GM23338 (cell line): ENCODE data around the gene C1QL1. TPM values are rescaled to one million over a fixed set of nuclear protein-coding genes. Genes with fewer than 3 reads are reported as not detected.
A peak's percentile ranks its signal among the peaks of the same experiment; 100 is the strongest.

ENCODE experiments used
- ATAC-seq: fragments of 200-7000 bp; cut with Tn5 transposase; 3 replicates; pipeline ENCODE4 v1.9.1; 2020
- DNase-seq: peaks from one replicate; pipeline ENCODE4 v3.0.0-alpha.2; 2015; ENCODE audit warnings: low spot score
- H2AFZ ChIP-seq: fragments of 200-600 bp; sonication (generic); 2 replicates; pipeline ENCODE4 v1.8.0; 2016; ENCODE audit warnings: antibody characterized with exemption, mild to moderate bottlenecking, moderate library complexity
- H3F3A ChIP-seq: fragments of 200-600 bp; sonication (generic); replicated peaks from 2 replicates; pipeline ENCODE4 v1.8.0; 2017; ENCODE audit warnings: antibody characterized with exemption, mixed run types, low read depth
- H3K27ac ChIP-seq: fragments of 200-600 bp; sonication (generic); 2 replicates; pipeline ENCODE4 v1.6.1; 2016; ENCODE audit warnings: low read depth
- H3K27me3 ChIP-seq: fragments of 200-600 bp; sonication (generic); 2 replicates; pipeline ENCODE4 v1.8.0; 2016; ENCODE audit warnings: mild to moderate bottlenecking, mixed run types, moderate library complexity; ENCODE audit not compliant: insufficient read depth
- H3K36me3 ChIP-seq: fragments of 200-600 bp; sonication (generic); 2 replicates; pipeline ENCODE4 v1.8.0; 2016; ENCODE audit warnings: mild to moderate bottlenecking; ENCODE audit not compliant: insufficient read depth
- H3K4me1 ChIP-seq: fragments of 200-600 bp; sonication (generic); 2 replicates; pipeline ENCODE4 v1.8.0; 2016; ENCODE audit warnings: mild to moderate bottlenecking, moderate library complexity; ENCODE audit not compliant: insufficient read depth
- H3K4me2 ChIP-seq: fragments of 200-600 bp; sonication (generic); 2 replicates; pipeline ENCODE4 v1.7.1; 2017; ENCODE audit warnings: mixed run types
- H3K4me3 ChIP-seq: fragments of 200-600 bp; sonication (generic); 2 replicates; pipeline ENCODE4 v1.6.1; 2016; ENCODE audit warnings: mixed run types
- H3K79me2 ChIP-seq: fragments of 200-600 bp; sonication (generic); replicated peaks from 2 replicates; pipeline ENCODE4 v1.8.0; 2017; ENCODE audit warnings: mild to moderate bottlenecking; ENCODE audit not compliant: insufficient read depth
- H3K9me2 ChIP-seq: fragments of 200-600 bp; sonication (generic); 2 replicates; pipeline ENCODE4 v1.8.0; 2017; ENCODE audit not compliant: insufficient read depth
- H4K20me1 ChIP-seq: fragments of 200-600 bp; sonication (generic); replicated peaks from 2 replicates; pipeline ENCODE4 v1.8.0; 2017; ENCODE audit warnings: mild to moderate bottlenecking; ENCODE audit not compliant: insufficient read depth
- H3K27ac Mint-ChIP-seq: 2 replicates; pipeline ENCODE4 v1.8.0; 2020; ENCODE audit warnings: inconsistent platforms, mild to moderate bottlenecking, moderate library complexity, mixed read lengths
- H3K27me3 Mint-ChIP-seq: 3 replicates; pipeline ENCODE4 v1.8.0; 2022; ENCODE audit warnings: low read depth, mild to moderate bottlenecking, moderate library complexity, mixed read lengths, inconsistent platforms; ENCODE audit not compliant: insufficient read depth, poor library complexity
- H3K36me3 Mint-ChIP-seq: 3 replicates; pipeline ENCODE4 v1.8.0; 2021; ENCODE audit warnings: low read depth, mild to moderate bottlenecking, inconsistent platforms, moderate library complexity, mixed read lengths
- H3K4me1 Mint-ChIP-seq: 3 replicates; pipeline ENCODE4 v1.8.0; 2020; ENCODE audit warnings: mild to moderate bottlenecking, inconsistent platforms, mixed read lengths
- H3K4me3 Mint-ChIP-seq: 3 replicates; pipeline ENCODE4 v1.8.0; 2021; ENCODE audit warnings: moderate library complexity, mild to moderate bottlenecking, inconsistent platforms, mixed read lengths
- H3K9me3 Mint-ChIP-seq: 3 replicates; pipeline ENCODE4 v1.8.0; 2020; ENCODE audit warnings: moderate library complexity, mild to moderate bottlenecking, inconsistent platforms, mixed read lengths
- CREB1 ChIP-seq: fragments of 250-450 bp; sonication (Bioruptor Pico); IDR thresholded peaks from 2 replicates; pipeline ENCODE4 v1.5.0; 2020; ENCODE audit warnings: low read depth, mild to moderate bottlenecking, moderate library complexity
- CTCF ChIP-seq, 2 experiments: fragments of 200-600 bp in 1 of 2; sonication (generic) in 1 of 2; conservative IDR thresholded peaks; 2 replicates each; pipeline versions ENCODE4 v1.5.1 to v1.6.1; 2016 to 2017; ENCODE audit warnings: antibody characterized with exemption in 2 of 2, low read depth in 2 of 2, mild to moderate bottlenecking in 2 of 2, moderate library complexity in 1 of 2
- ETS1 ChIP-seq: IDR thresholded peaks from 2 replicates; pipeline ENCODE4 v1.6.1; 2016; ENCODE audit warnings: antibody characterized with exemption
- EZH2 ChIP-seq: fragments of 200-600 bp; sonication (generic); IDR thresholded peaks from one replicate; pipeline ENCODE4 v1.8.0; 2017; ENCODE audit warnings: antibody characterized with exemption, mild to moderate bottlenecking, low read depth; ENCODE audit not compliant: unreplicated experiment
- EZH2phosphoT487 ChIP-seq: fragments of 200-600 bp; sonication (generic); IDR thresholded peaks from one replicate; pipeline ENCODE4 v1.8.1; 2018; ENCODE audit warnings: antibody characterized with exemption; ENCODE audit not compliant: unreplicated experiment
- JUNB ChIP-seq: IDR thresholded peaks from one replicate; pipeline ENCODE4 v1.6.1; 2016; ENCODE audit warnings: antibody characterized with exemption; ENCODE audit not compliant: unreplicated experiment
- POLR2AphosphoS5 ChIP-seq: IDR thresholded peaks from 2 replicates; pipeline ENCODE4 v1.6.1; 2016; ENCODE audit warnings: antibody characterized with exemption, low read depth
- STAT1 ChIP-seq: IDR thresholded peaks from one replicate; pipeline ENCODE4 v1.6.1; 2016; ENCODE audit warnings: antibody characterized with exemption; ENCODE audit not compliant: unreplicated experiment
- ZNF462 ChIP-seq: fragments of 250-450 bp; sonication (Bioruptor Pico); IDR thresholded peaks from 2 replicates; pipeline ENCODE4 v1.5.0; 2020; ENCODE audit warnings: mild to moderate bottlenecking, moderate library complexity
- polyA plus RNA-seq: library from polyadenylated mRNA; unstranded; fragments of >200 nt; fragmentation: Nextera tagmentation; extraction: Ambion mirVana; gene quantifications from 2 replicates; pipeline ENCODE4 v1.2.1, GENCODE V29; 2016
- total RNA-seq: library from RNA; depleted of rRNA; stranded (reverse); fragments of >200 nt; shearing (Covaris generic); gene quantifications from 2 replicates; pipeline ENCODE4 v1.2.3, GENCODE V29; 2014

Gene C1QL1
- total and polyA plus RNA-seq, 2 experiments from 2014 or later = 4.3 to 14.4 TPM

GRCh38 chr17:45009676-45010467 is 41.8 kb upstream of the C1QL1 start (continued):
- TF ChIP-seq ZNF462 (CRISPR knock-in tag) (no peak), CTCF (conservative IDR thresholded peaks at IDR 0.05; ENCODE audit: low read depth in 2 of 2) (no peak)

GRCh38 chr17:45008216-45008615 is 40.1 kb upstream of the C1QL1 start:
- no peak overlapping the region for H3K4me2 ChIP-seq
- Mint-ChIP-seq H3K4me3 (no peak overlapping the region; the same call in 2 of the 3 replicates), H3K36me3 (no peaks in the 10 kb centered on the region), H3K4me1 (peaks cover 35% of the 10 kb centered on the region), H3K9me3 (no peaks in the 10 kb centered on the region), H3K27me3 (peaks cover 18% of the 10 kb centered on the region), H3K27ac (no peak overlapping the region)
- H3K9me2 ChIP-seq = no peaks in the 10 kb centered on the region
- no peaks in the 10 kb centered on the region for H3K27me3 ChIP-seq
- 0 out of 2 replicates have a peak, but pooled peaks cover 6% of the 10 kb centered on the region for H3F3A ChIP-seq
- H3K4me3 ChIP-seq = no peak overlapping the region
- peak overlapping the region; percentile 66; the same call in 1 of the 2 replicates for H2AFZ ChIP-seq
- no peaks in the 10 kb centered on the region for H3K36me3 ChIP-seq
- no peak; the same call in 2 of the 3 replicates for ATAC-seq
- peaks cover 25% of the 10 kb centered on the region for H3K4me1 ChIP-seq
- no peak for DNase-seq
- no peaks in the 10 kb centered on the region for H4K20me1 ChIP-seq
- H3K27ac ChIP-seq = no peak overlapping the region
- no peaks in the 10 kb centered on the region for H3K79me2 ChIP-seq
- no peak for TF ChIP-seq CTCF (conservative IDR thresholded peaks at IDR 0.05; ENCODE audit: low read depth in 2 of 2)
- no peak for TF ChIP-seq STAT1
- no peak for TF ChIP-seq EZH2phosphoT487
- no peak for TF ChIP-seq ETS1
- no peak for TF ChIP-seq CREB1 (CRISPR knock-in tag)
- no peak for TF ChIP-seq JUNB
- no peak for TF ChIP-seq POLR2AphosphoS5
- no peak for TF ChIP-seq EZH2
